ENCODE data around the gene CEBPA.
"Not testable (repeated sequence)": the region's sequence is repeated elsewhere in the genome, so short reads cannot be mapped to it uniquely, and the experiment has no call there.

Gene CEBPA

GRCh38 chr19:33324628-33325027, 22.3 kb upstream of the CEBPA start:
- H3K27ac ChIP-seq (replicated peaks): no peak overlapping the region
- TF ChIP-seq GABPA (IDR thresholded peaks at IDR 0.05; ENCODE audit: low read depth) (no peak), SPI1 (IDR thresholded peaks at IDR 0.05; ENCODE audit: borderline replicate concordance, low read depth) (no peak), POLR2AphosphoS5 (IDR thresholded peaks at IDR 0.05; ENCODE audit: low read depth) (no peak), CTCF (IDR thresholded peaks at IDR 0.05; ENCODE audit: insufficient read depth, low read length) (no peak)
- TF ChIP-seq, protein P1, sequence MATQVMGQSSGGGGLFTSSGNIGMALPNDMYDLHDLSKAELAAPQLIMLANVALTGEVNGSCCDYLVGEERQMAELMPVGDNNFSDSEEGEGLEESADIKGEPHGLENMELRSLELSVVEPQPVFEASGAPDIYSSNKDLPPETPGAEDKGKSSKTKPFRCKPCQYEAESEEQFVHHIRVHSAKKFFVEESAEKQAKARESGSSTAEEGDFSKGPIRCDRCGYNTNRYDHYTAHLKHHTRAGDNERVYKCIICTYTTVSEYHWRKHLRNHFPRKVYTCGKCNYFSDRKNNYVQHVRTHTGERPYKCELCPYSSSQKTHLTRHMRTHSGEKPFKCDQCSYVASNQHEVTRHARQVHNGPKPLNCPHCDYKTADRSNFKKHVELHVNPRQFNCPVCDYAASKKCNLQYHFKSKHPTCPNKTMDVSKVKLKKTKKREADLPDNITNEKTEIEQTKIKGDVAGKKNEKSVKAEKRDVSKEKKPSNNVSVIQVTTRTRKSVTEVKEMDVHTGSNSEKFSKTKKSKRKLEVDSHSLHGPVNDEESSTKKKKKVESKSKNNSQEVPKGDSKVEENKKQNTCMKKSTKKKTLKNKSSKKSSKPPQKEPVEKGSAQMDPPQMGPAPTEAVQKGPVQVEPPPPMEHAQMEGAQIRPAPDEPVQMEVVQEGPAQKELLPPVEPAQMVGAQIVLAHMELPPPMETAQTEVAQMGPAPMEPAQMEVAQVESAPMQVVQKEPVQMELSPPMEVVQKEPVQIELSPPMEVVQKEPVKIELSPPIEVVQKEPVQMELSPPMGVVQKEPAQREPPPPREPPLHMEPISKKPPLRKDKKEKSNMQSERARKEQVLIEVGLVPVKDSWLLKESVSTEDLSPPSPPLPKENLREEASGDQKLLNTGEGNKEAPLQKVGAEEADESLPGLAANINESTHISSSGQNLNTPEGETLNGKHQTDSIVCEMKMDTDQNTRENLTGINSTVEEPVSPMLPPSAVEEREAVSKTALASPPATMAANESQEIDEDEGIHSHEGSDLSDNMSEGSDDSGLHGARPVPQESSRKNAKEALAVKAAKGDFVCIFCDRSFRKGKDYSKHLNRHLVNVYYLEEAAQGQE (IDR thresholded peaks at IDR 0.05; ENCODE audit: insufficient replicate concordance, low read depth): no peak
- H3K27me3 ChIP-seq (ENCODE audit: insufficient read depth, poor library complexity, severe bottlenecking): no peaks in the 10 kb centered on the region
- no peak overlapping the region for H3K4me3 ChIP-seq (replicated peaks; ENCODE audit: insufficient read depth, low read length)
- DNase-seq (ENCODE audit: low read depth in 1 of 2, low spot score in 1 of 2): no peak

GRCh38 chr19:33323093-33323820, 20.9 kb upstream of the CEBPA start:
- no peaks in the 10 kb centered on the region for H3K27me3 ChIP-seq (ENCODE audit: insufficient read depth, poor library complexity, severe bottlenecking)
- TF ChIP-seq POLR2AphosphoS5 (IDR thresholded peaks at IDR 0.05; ENCODE audit: low read depth) (no peak), GABPA (IDR thresholded peaks at IDR 0.05; ENCODE audit: low read depth) (no peak), CTCF (IDR thresholded peaks at IDR 0.05; ENCODE audit: insufficient read depth, low read length) (no peak), SPI1 (IDR thresholded peaks at IDR 0.05; ENCODE audit: borderline replicate concordance, low read depth) (no peak)
- TF ChIP-seq, protein P1 (IDR thresholded peaks at IDR 0.05; ENCODE audit: insufficient replicate concordance, low read depth): no peak
- H3K4me3 ChIP-seq (replicated peaks; ENCODE audit: insufficient read depth, low read length): no peak overlapping the region
- H3K27ac ChIP-seq (replicated peaks): no peak overlapping the region
- no peak for DNase-seq (ENCODE audit: low read depth in 1 of 2, low spot score in 1 of 2)

DNA sequence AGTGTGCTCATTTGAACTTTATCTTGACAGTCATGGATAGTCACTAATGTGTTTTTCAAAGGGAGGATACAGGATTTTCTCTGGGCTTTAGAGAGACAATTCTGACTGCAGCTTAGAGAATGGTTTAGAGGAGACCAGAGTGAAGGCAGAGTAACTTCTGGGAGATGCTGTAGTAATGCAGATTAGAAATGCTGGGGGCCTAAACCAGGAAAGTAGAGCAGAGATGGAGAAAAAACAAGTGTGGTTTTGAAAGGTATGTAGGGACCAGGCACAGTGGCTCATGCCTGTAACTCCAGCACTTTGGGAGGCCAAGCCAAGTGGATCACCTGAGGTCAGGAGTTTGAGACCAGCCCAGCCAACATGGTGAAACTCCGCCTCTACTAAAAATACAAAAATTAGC, 18.3 kb upstream of the CEBPA start:
- TF ChIP-seq POLR2AphosphoS5 (IDR thresholded peaks at IDR 0.05; ENCODE audit: low read depth): no peak
- no peak for TF ChIP-seq SPI1 (IDR thresholded peaks at IDR 0.05; ENCODE audit: borderline replicate concordance, low read depth)
- TF ChIP-seq CTCF (IDR thresholded peaks at IDR 0.05; ENCODE audit: insufficient read depth, low read length): no peak
- Histone ChIP-seq H3K27me3 (ENCODE audit: insufficient read depth, poor library complexity, severe bottlenecking) (no peaks in the 10 kb centered on the region), H3K27ac (replicated peaks) (no peak overlapping the region), H3K4me3 (replicated peaks; ENCODE audit: insufficient read depth, low read length) (no peak overlapping the region)
- no peak for DNase-seq (ENCODE audit: low read depth in 1 of 2, low spot score in 1 of 2)

DNA sequence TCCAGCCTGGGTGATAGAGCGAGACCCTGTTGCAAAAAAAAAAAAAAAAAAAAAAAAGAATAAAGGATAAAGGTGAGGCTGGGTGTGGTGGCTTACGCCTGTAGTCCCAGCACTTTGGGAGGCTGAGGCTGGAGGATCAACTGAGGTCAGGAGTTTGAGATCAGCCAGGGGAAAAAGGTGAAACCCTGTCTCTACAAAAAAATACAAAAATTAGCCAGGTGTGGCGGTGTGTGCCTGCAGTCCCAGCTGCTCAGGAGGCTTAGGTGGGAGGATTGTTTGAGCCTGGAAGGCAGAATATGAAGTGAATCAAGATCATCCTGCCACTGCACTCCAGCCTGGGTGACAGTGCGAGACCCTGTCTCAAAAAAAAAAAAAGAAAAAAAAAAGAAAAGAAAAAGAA, 15.7 kb upstream of the CEBPA start:
- not testable (repeated sequence) for H3K27me3 ChIP-seq (ENCODE audit: insufficient read depth, poor library complexity, severe bottlenecking); DNase-seq (ENCODE audit: low read depth in 1 of 2, low spot score in 1 of 2)

More for the DNA sequence above, 15.7 kb upstream of the CEBPA start:
- H3K4me3 ChIP-seq (replicated peaks; ENCODE audit: insufficient read depth, low read length); H3K27ac ChIP-seq (replicated peaks): not testable (repeated sequence)

Data from HL-60 (cell line).